Neural cell (in vitro differentiated cells): ENCODE data around the gene AGFG2. TPM values are rescaled to one million over a fixed set of nuclear protein-coding genes. Genes with fewer than 3 reads are reported as not detected.

Experiments
- H2AFZ ChIP-seq: fragments of 200-600, 300-800 bp; sonication (generic), shearing (Covaris generic); 2 replicates; pipeline ENCODE4 v1.6.0; 2014; ENCODE audit warnings: low read depth, mild to moderate bottlenecking, antibody characterized with exemption, low read length, moderate library complexity
- H3F3A ChIP-seq: fragments of 200-600 bp; shearing (Covaris generic); 2 replicates; pipeline ENCODE4 v1.6.1; 2016; ENCODE audit warnings: mild to moderate bottlenecking, moderate library complexity, mixed read lengths, antibody characterized with exemption, low read length; ENCODE audit not compliant: insufficient read depth, poor library complexity, severe bottlenecking
- H3K27ac ChIP-seq: fragments of 200-600, 300-800 bp; sonication (generic), shearing (Covaris generic); 2 replicates; pipeline ENCODE4 v1.5.1; 2014; ENCODE audit warnings: mild to moderate bottlenecking, low read length, moderate library complexity
- H3K27me3 ChIP-seq: fragments of 300-800, 200-600 bp; sonication (generic), shearing (Covaris generic); 2 replicates; pipeline ENCODE4 v1.6.0; 2014; ENCODE audit warnings: mild to moderate bottlenecking, low read depth, low read length, moderate library complexity; ENCODE audit not compliant: insufficient read depth
- H3K36me3 ChIP-seq: fragments of 300-800, 200-600 bp; sonication (generic), shearing (Covaris generic); 2 replicates; pipeline ENCODE4 v1.5.1; 2014; ENCODE audit warnings: mild to moderate bottlenecking, antibody characterized with exemption, low read length, moderate library complexity; ENCODE audit not compliant: insufficient read depth
- H3K4me2 ChIP-seq: fragments of 300-800, 200-600 bp; sonication (generic), shearing (Covaris generic); 2 replicates; pipeline ENCODE4 v1.6.0; 2014; ENCODE audit warnings: mild to moderate bottlenecking, low read length
- H3K4me3 ChIP-seq: fragments of 300-800, 200-600 bp; sonication (generic), shearing (Covaris generic); 2 replicates; pipeline ENCODE4 v1.5.1; 2014; ENCODE audit warnings: mild to moderate bottlenecking, low read length, moderate library complexity
- H3K79me2 ChIP-seq: fragments of 200-600 bp; shearing (Covaris generic); replicated peaks from 2 replicates; pipeline ENCODE4 v1.6.0; 2014; ENCODE audit warnings: mild to moderate bottlenecking, low read length, moderate library complexity; ENCODE audit not compliant: insufficient read depth
- H3K9ac ChIP-seq: fragments of 300-800, 200-600 bp; sonication (generic), shearing (Covaris generic); 2 replicates; pipeline ENCODE4 v1.6.1; 2016; ENCODE audit warnings: mild to moderate bottlenecking, low read length, mixed read lengths
- H3K9me2 ChIP-seq: fragments of 200-600 bp; shearing (Covaris generic); 2 replicates; pipeline ENCODE4 v1.6.1; 2016; ENCODE audit warnings: mild to moderate bottlenecking, low read length, mixed read lengths; ENCODE audit not compliant: insufficient read depth
- H3K9me3 ChIP-seq: fragments of 200-600, 300-800 bp; sonication (generic), shearing (Covaris generic); 2 replicates; pipeline ENCODE4 v1.6.1; 2016; ENCODE audit warnings: mild to moderate bottlenecking, mixed run types, low read length, moderate library complexity, mixed read lengths
- H4K20me1 ChIP-seq: fragments of 200-600 bp; shearing (Covaris generic); 2 replicates; pipeline ENCODE4 v1.6.1; 2016; ENCODE audit warnings: mild to moderate bottlenecking, mixed run types; ENCODE audit not compliant: insufficient read depth
- CTCF ChIP-seq: fragments of 450-650 bp; IDR thresholded peaks from 2 replicates; pipeline ENCODE4 v1.5.1; 2014; ENCODE audit warnings: antibody characterized with exemption, mild to moderate bottlenecking, moderate library complexity; ENCODE audit not compliant: poor library complexity, severe bottlenecking
- EP300 ChIP-seq: fragments of 450-650 bp; conservative IDR thresholded peaks from 2 replicates; pipeline ENCODE4 v1.6.1; 2014; ENCODE audit warnings: antibody characterized with exemption, mild to moderate bottlenecking, moderate library complexity; ENCODE audit not compliant: poor library complexity, severe bottlenecking
- EZH2 ChIP-seq: fragments of 200-600, 300-800 bp; shearing (Covaris generic), sonication (generic); IDR thresholded peaks from 2 replicates; pipeline ENCODE4 v1.6.1; 2014; ENCODE audit warnings: antibody characterized with exemption, low read length, borderline replicate concordance, mild to moderate bottlenecking; ENCODE audit not compliant: insufficient read depth, poor library complexity, severe bottlenecking
- MXI1 ChIP-seq: fragments of 450-650 bp; conservative IDR thresholded peaks from 2 replicates; pipeline ENCODE4 v1.6.1; 2014; ENCODE audit warnings: antibody characterized with exemption, mild to moderate bottlenecking; ENCODE audit not compliant: poor library complexity, severe bottlenecking
- POLR2AphosphoS5 ChIP-seq: IDR thresholded peaks from 2 replicates; pipeline ENCODE4 v1.6.1; 2012
- RAD21 ChIP-seq: fragments of 450-650 bp; conservative IDR thresholded peaks from 2 replicates; pipeline ENCODE4 v1.6.1; 2014; ENCODE audit warnings: antibody characterized with exemption, mild to moderate bottlenecking, moderate library complexity
- REST ChIP-seq: IDR thresholded peaks from 2 replicates; pipeline ENCODE4 v1.6.1; 2012; ENCODE audit warnings: borderline replicate concordance
- SMC3 ChIP-seq: fragments of 450-650 bp; conservative IDR thresholded peaks from 2 replicates; pipeline ENCODE4 v1.6.1; 2014; ENCODE audit warnings: antibody characterized with exemption, mild to moderate bottlenecking, moderate library complexity; ENCODE audit not compliant: poor library complexity
- TAF1 ChIP-seq: IDR thresholded peaks from 2 replicates; pipeline ENCODE4 v1.6.1; 2012; ENCODE audit warnings: low read depth
- polyA plus RNA-seq: library from polyadenylated mRNA; depleted of rRNA; stranded (reverse); fragments of >200 nt; gene quantifications from 2 replicates; pipeline ENCODE4 v1.2.3, GENCODE V29; 2014

AGFG2 gene
- polyA plus RNA-seq, 1 donor from 2014 or later = 3.4 TPM

DNA sequence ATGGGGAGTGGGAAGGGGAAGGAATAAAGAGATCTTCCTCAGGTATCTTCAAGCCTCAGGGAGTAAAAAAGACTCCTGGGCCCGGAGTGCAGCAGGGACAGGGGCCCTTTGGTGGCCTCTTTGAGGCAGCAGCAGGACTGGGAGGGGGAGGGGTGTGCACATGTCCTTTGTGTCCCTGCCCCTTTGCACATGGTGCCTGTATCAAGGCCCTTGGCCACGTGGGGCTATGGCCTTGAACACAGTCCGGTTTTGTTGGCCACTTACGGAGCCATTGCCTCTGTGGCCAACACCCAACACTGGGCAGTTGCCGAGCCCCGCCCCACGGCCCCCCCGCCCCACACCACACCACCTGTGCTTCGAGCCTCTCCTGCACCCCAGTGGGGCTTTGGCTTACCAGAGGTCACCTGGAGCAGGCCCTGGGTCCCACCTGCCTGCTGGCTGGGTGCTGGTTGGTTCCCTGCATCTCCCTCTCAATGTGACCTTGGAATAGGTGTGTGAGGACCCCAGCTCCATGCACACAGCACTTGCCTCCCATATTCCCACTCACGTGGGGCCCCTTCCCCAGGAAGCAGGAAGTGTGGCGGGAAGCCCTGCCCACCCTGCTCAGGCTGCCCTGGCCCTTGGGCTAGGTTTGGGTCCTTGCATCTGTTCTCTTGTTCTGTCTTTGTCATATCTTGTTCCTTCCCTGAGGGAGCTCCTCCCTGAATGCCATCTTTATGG, 29.3 kb downstream of the AGFG2 start:
- Histone ChIP-seq H3K36me3 (no peaks in the 10 kb centered on the region), H3K9ac (no peak overlapping the region), H3K4me3 (no peak overlapping the region), H4K20me1 (no peaks in the 10 kb centered on the region), H3K4me2 (no peak overlapping the region), H3K9me3 (no peaks in the 10 kb centered on the region), H3F3A (no peaks in the 10 kb centered on the region), H2AFZ (no peak overlapping the region), H3K27ac (no peak overlapping the region), H3K9me2 (no peaks in the 10 kb centered on the region), H3K79me2 (no peaks in the 10 kb centered on the region), H3K27me3 (peaks cover 27% of the 10 kb centered on the region)
- TF ChIP-seq EZH2 (no peak), MXI1 (no peak), EP300 (no peak), CTCF (no peak), TAF1 (no peak), RAD21 (no peak), SMC3 (no peak), REST (no peak), POLR2AphosphoS5 (no peak)

DNA sequence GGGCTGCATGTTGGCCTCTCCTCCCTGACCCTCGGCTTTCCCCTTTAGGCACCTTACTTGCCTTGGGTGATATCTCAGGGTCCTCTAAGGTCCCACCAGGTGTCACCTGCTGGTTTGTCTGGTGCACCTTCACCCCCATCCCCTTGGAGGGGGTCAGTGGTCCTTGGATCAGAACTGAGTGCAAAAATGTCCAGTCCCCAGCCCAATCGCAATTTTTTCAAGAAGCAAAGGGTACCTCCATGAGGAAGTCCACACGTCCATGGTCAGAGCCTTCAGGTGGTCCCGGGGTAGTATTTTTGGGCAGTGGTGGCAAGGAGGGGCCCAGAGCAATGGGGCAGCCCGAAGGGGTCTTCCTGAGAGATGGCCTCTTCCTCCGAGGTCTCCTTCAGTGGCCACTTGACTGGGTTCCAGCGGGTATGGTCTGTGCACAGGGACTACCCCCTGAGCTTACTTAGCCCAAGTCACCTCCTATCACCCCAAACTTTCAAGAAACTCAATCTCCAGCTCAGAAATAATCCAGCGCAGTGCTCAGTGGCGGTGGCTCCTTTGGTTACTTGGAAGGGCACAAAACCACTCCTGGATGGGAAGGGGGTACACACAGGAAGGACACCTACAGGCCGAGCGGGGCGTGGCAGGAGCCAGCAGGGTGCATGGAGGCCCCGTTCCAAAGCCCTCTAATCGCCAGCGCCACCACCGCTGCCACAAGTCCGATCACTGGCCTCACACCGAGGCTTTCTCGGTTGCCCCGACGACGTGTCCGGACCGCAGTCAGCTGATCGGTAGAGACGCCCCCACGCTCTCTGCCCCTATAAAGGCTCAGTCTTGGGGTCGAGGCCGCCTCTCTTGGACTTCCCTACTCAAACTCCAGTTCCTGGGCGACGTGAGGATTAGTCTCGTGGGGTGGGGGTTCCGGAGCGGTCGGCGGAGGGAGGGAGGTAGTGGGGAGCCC, 30.2 kb downstream of the AGFG2 start:
- H3K27ac ChIP-seq = no peak overlapping the region
- no peaks in the 10 kb centered on the region for H3K79me2 ChIP-seq
- TF ChIP-seq SMC3 = no peak
- TF ChIP-seq MXI1 = no peak
- TF ChIP-seq REST = no peak
- TF ChIP-seq EZH2 = no peak
- TF ChIP-seq RAD21 = no peak
- no peak for TF ChIP-seq CTCF
- no peak for TF ChIP-seq POLR2AphosphoS5
- TF ChIP-seq TAF1 = no peak
- TF ChIP-seq EP300 = no peak
- no peak overlapping the region for H3K9ac ChIP-seq
- no peaks in the 10 kb centered on the region for H3K9me3 ChIP-seq
- H2AFZ ChIP-seq = no peak overlapping the region
- H3K9me2 ChIP-seq = no peaks in the 10 kb centered on the region
- H3K4me3 ChIP-seq = peak overlapping the region; percentile 61
- no peak overlapping the region for H3K4me2 ChIP-seq
- H3F3A ChIP-seq = no peaks in the 10 kb centered on the region
- H4K20me1 ChIP-seq = no peaks in the 10 kb centered on the region
- H3K36me3 ChIP-seq = no peaks in the 10 kb centered on the region
- peaks cover 27% of the 10 kb centered on the region for H3K27me3 ChIP-seq
